ENCODE results near the gene DLK1. TPM values are rescaled to one million over a fixed set of nuclear protein-coding genes. Genes with fewer than 3 reads are reported as not detected.

DLK1 gene
- total and polyA plus RNA-seq, 2 of the 13 experiments (the other 11 are each of a cell fraction or from before 2014, with no cell fraction given): 95.5 to 312 TPM

DNA sequence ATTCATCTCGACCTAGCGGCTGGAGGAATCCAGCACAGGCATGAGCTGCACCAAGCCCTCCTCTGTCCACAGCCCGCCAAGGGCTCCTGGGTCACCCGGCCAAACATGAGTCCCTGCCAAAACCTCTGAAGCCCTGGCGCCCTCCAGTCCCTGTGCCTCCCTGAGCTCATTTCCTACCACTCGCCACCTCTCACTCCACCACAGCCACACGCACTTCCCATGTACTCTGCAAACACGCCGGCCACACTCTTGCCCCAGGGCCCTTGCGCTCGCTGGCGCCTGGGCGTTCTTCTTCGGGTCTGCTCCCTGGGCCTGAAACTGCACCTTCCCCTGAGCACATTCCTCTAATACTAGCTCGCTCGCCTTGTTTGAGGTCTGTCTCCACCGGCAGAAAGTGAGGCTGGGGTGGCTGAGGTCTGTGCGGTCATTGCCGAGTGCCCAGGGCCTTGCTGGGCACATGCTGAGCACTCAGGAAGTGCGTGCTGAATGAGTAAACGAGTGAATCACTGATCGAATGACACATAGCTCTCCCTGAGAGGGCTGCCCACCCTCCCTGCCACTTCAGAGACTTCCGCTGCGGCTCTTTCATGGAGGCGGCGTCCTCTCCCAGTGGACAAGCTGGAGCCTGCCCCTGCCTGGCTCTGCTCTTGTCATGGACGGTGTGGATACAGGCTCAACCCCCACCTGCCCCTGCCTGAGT, 33.7 kb upstream of the DLK1 start (continued):
- TF ChIP-seq, protein P1, sequence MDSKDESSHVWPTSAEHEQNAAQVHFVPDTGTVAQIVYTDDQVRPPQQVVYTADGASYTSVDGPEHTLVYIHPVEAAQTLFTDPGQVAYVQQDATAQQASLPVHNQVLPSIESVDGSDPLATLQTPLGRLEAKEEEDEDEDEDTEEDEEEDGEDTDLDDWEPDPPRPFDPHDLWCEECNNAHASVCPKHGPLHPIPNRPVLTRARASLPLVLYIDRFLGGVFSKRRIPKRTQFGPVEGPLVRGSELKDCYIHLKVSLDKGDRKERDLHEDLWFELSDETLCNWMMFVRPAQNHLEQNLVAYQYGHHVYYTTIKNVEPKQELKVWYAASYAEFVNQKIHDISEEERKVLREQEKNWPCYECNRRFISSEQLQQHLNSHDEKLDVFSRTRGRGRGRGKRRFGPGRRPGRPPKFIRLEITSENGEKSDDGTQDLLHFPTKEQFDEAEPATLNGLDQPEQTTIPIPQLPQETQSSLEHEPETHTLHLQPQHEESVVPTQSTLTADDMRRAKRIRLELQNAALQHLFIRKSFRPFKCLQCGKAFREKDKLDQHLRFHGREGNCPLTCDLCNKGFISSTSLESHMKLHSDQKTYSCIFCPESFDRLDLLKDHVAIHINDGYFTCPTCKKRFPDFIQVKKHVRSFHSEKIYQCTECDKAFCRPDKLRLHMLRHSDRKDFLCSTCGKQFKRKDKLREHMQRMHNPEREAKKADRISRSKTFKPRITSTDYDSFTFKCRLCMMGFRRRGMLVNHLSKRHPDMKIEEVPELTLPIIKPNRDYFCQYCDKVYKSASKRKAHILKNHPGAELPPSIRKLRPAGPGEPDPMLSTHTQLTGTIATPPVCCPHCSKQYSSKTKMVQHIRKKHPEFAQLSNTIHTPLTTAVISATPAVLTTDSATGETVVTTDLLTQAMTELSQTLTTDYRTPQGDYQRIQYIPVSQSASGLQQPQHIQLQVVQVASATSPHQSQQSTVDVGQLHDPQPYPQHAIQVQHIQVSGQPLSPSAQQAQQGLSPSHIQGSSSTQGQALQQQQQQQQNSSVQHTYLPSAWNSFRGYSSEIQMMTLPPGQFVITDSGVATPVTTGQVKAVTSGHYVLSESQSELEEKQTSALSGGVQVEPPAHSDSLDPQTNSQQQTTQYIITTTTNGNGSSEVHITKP (CRISPR knock-in tag; IDR thresholded peaks at IDR 0.05; ENCODE audit: low read depth): no peak
- TF ChIP-seq ZNF670 (CRISPR knock-in tag; IDR thresholded peaks at IDR 0.05; ENCODE audit: borderline replicate concordance) (no peak), GABPB1 (CRISPR knock-in tag; IDR thresholded peaks at IDR 0.05) (peak; percentile 57), ZMYM3 (CRISPR knock-in tag; IDR thresholded peaks at IDR 0.05) (peak; percentile 36; the same call in 1 of the 2 replicates), PCBP1 (IDR thresholded peaks at IDR 0.05; ENCODE audit: borderline replicate concordance, low read depth, low read length) (no peak), MXI1 (IDR thresholded peaks at IDR 0.05; ENCODE audit: borderline replicate concordance, low read depth, low read length) (peak; percentile 45; the same call in 1 of the 3 replicates), SKI (IDR thresholded peaks at IDR 0.05; ENCODE audit: partially characterized antibody) (peak; percentile 11), ZNF746 (CRISPR knock-in tag; IDR thresholded peaks at IDR 0.05) (0 out of 2 replicates have a peak, but pooled peaks have one; percentile 47), DNMT1 (CRISPR knock-in tag; IDR thresholded peaks at IDR 0.05) (no peak), AGO1 (IDR thresholded peaks at IDR 0.05; ENCODE audit: low read depth, low read length, poor library complexity, severe bottlenecking) (no peak), HNRNPL (IDR thresholded peaks at IDR 0.05; ENCODE audit: low read depth, low read length) (peak; percentile 92), SP5 (CRISPR knock-in tag; IDR thresholded peaks at IDR 0.05; ENCODE audit: borderline replicate concordance, low read depth) (0 out of 2 replicates have a peak, but pooled peaks have one; percentile 36), WIZ (CRISPR knock-in tag; IDR thresholded peaks at IDR 0.05) (no peak), DNMT3B (CRISPR knock-in tag; conservative IDR thresholded peaks at IDR 0.05) (0 out of 2 replicates have a peak, but pooled peaks have one; percentile 43), ZFP36 (IDR thresholded peaks at IDR 0.05; ENCODE audit: borderline replicate concordance, low read depth, low read length, partially characterized antibody) (no peak), SOX5 (CRISPR knock-in tag; IDR thresholded peaks at IDR 0.05; ENCODE audit: borderline replicate concordance) (peak; percentile 31; the same call in 1 of the 2 replicates), ZNF441 (CRISPR knock-in tag; IDR thresholded peaks at IDR 0.05; ENCODE audit: borderline replicate concordance) (peak; percentile 72; the same call in 1 of the 2 replicates), GATAD2A (CRISPR knock-in tag; IDR thresholded peaks at IDR 0.05) (peak; percentile 79)
- TF ChIP-seq, protein P2, sequence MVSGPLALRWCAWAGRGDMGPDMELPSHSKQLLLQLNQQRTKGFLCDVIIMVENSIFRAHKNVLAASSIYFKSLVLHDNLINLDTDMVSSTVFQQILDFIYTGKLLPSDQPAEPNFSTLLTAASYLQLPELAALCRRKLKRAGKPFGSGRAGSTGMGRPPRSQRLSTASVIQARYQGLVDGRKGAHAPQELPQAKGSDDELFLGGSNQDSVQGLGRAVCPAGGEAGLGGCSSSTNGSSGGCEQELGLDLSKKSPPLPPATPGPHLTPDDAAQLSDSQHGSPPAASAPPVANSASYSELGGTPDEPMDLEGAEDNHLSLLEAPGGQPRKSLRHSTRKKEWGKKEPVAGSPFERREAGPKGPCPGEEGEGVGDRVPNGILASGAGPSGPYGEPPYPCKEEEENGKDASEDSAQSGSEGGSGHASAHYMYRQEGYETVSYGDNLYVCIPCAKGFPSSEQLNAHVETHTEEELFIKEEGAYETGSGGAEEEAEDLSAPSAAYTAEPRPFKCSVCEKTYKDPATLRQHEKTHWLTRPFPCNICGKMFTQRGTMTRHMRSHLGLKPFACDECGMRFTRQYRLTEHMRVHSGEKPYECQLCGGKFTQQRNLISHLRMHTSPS (CRISPR knock-in tag; IDR thresholded peaks at IDR 0.05; ENCODE audit: low read depth): peak; percentile 92; the same call in 1 of the 2 replicates
- TF ChIP-seq, protein P3, sequence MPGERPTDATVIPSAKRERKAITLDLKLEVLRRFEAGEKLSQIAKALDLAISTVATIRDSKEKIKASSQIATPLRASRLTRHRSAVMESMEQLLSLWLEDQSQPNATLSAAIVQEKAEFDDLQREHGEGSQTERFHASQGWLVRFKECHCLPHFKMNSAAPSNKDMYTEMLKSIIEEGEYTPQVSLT (CRISPR knock-in tag; IDR thresholded peaks at IDR 0.05; ENCODE audit: borderline replicate concordance, low read depth): no peak
- TF ChIP-seq, protein P4, sequence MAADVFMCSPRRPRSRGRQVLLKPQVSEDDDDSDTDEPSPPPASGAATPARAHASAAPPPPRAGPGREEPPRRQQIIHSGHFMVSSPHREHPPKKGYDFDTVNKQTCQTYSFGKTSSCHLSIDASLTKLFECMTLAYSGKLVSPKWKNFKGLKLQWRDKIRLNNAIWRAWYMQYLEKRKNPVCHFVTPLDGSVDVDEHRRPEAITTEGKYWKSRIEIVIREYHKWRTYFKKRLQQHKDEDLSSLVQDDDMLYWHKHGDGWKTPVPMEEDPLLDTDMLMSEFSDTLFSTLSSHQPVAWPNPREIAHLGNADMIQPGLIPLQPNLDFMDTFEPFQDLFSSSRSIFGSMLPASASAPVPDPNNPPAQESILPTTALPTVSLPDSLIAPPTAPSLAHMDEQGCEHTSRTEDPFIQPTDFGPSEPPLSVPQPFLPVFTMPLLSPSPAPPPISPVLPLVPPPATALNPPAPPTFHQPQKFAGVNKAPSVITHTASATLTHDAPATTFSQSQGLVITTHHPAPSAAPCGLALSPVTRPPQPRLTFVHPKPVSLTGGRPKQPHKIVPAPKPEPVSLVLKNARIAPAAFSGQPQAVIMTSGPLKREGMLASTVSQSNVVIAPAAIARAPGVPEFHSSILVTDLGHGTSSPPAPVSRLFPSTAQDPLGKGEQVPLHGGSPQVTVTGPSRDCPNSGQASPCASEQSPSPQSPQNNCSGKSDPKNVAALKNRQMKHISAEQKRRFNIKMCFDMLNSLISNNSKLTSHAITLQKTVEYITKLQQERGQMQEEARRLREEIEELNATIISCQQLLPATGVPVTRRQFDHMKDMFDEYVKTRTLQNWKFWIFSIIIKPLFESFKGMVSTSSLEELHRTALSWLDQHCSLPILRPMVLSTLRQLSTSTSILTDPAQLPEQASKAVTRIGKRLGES (CRISPR knock-in tag; IDR thresholded peaks at IDR 0.05; ENCODE audit: borderline replicate concordance): no peak
